ENCODE data around the gene DNAJC4.

DNAJC4 gene

DNA sequence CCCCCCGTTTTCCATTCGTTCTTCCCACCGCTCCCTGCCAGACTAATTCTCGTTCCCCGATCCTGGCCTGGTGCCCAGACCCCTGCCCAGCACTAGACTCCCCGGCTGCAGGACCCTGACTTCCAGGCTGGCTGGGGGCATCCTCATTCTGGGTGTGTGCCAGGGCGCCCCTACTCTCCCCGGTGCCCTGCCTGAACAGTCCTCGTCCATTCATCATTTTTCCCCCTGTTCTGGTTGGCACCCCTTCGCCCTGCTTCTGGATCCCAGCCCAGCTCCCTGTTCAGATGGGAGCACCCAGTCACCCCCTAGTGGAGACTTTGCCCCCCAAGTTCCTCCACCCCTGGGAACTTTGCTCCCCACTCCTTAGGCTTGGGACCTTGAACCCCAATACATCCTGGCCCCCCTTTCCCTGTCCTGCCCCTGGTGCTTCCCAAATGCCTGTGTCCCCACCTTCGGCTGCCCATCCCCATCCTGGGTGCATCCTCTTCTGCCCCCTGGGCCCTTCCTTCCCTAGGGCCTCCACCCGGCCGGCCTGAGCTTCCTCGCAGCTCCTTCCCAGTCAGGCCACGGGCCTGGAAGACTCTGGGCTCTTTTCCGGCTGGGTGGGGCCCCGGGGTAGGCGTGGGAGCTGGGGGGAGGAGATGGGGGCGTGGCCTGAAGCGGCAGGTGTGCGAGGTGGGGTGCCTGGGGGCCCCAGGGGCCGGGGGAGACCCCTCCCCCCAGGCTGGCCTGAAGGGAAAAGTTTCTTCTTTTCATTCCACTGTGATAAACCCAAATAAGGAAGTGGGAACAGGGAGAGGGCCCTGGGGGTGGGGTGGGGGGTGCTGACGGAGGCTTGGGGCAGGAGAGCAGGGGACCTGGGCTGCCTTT is 21.9 kb downstream of the DNAJC4 start:
- H3K27me3 Mint-ChIP-seq: no peaks in the 10 kb centered on the region
- H3K4me3 Mint-ChIP-seq: peak overlapping the region; percentile 93 to 96
- H3K27ac Mint-ChIP-seq: peak overlapping the region; percentile 75 to 89

GRCh38 chr11:64253043-64253442 is 22.7 kb downstream of the DNAJC4 start:
- Mint-ChIP-seq H3K4me1 (peaks cover 47% of the 10 kb centered on the region), H3K27me3 (no peaks in the 10 kb centered on the region), H3K27ac (no peak overlapping the region), H3K9me3 (no peaks in the 10 kb centered on the region), H3K4me3 (no peak overlapping the region)
- ATAC-seq: no peak
- DNase-seq: no peak

More for the DNA sequence above, 21.9 kb downstream of the DNAJC4 start:
- ATAC-seq (peak; percentile 8), DNase-seq (no peak)
- Mint-ChIP-seq H3K4me1 (peaks cover 55% of the 10 kb centered on the region), H3K9me3 (no peaks in the 10 kb centered on the region)

- Mint-ChIP-seq H3K27ac (no peak overlapping the region), H3K4me3 (no peak overlapping the region), H3K27me3 (no peaks in the 10 kb centered on the region), H3K9me3 (no peaks in the 10 kb centered on the region), H3K4me1 (peaks cover 43% of the 10 kb centered on the region)
- no peak for DNase-seq
- ATAC-seq: no peak
Observed at GRCh38 chr11:64253481-64253880, 23.1 kb downstream of the DNAJC4 start.

DNA sequence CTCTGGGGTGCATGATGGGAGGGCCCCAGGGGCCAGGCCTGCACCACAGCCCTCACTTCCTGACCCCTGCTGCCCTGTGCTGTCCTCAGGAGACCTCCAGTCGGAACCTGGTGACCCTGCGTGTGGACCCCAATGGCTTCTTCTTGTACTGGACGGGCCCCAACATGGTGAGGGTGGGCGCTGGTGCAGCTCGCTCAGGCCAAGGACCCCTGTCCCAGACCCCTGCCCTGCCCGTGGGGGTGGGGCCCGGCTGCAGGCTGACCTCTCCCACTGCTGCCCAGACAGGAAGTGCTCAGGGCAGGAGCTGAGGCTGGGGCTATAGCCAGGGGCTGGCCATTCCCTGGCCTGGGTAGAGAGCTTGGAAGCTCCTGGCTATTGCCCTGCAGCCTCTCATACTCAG is 24.0 kb downstream of the DNAJC4 start:
- H3K27me3 Mint-ChIP-seq: no peaks in the 10 kb centered on the region
- ATAC-seq (no peak), DNase-seq (no peak)
- no peak overlapping the region for H3K27ac Mint-ChIP-seq
- H3K9me3 Mint-ChIP-seq: no peaks in the 10 kb centered on the region
- peaks cover 44% of the 10 kb centered on the region for H3K4me1 Mint-ChIP-seq
- H3K4me3 Mint-ChIP-seq: no peak overlapping the region

GRCh38 chr11:64255135-64256128 is 25.1 kb downstream of the DNAJC4 start:
- ATAC-seq: no peak
- DNase-seq: no peak
- Mint-ChIP-seq H3K9me3 (no peaks in the 10 kb centered on the region), H3K4me1 (peaks cover 43% of the 10 kb centered on the region), H3K27ac (no peak overlapping the region), H3K4me3 (no peak overlapping the region), H3K27me3 (no peaks in the 10 kb centered on the region)

- Mint-ChIP-seq H3K27me3 (no peaks in the 10 kb centered on the region), H3K9me3 (no peaks in the 10 kb centered on the region), H3K4me1 (peaks cover 38% of the 10 kb centered on the region), H3K27ac (peak overlapping the region in 1 of 2 donors; percentile 27), H3K4me3 (no peak overlapping the region)
- DNase-seq (no peak), ATAC-seq (no peak)
Observed at GRCh38 chr11:64256300-64256699, 26.0 kb downstream of the DNAJC4 start.

- DNase-seq (no peak), ATAC-seq (no peak)
- H3K27me3 Mint-ChIP-seq: no peaks in the 10 kb centered on the region
- H3K4me1 Mint-ChIP-seq: peaks cover 21% of the 10 kb centered on the region
- no peak overlapping the region for H3K4me3 Mint-ChIP-seq
- no peaks in the 10 kb centered on the region for H3K9me3 Mint-ChIP-seq
- H3K27ac Mint-ChIP-seq: no peak overlapping the region
Observed at GRCh38 chr11:64258356-64258755, 28.0 kb downstream of the DNAJC4 start.

- Mint-ChIP-seq H3K4me1 (peaks cover 14% of the 10 kb centered on the region), H3K27me3 (no peaks in the 10 kb centered on the region), H3K9me3 (no peaks in the 10 kb centered on the region), H3K4me3 (no peak overlapping the region), H3K27ac (no peak overlapping the region)
- DNase-seq (no peak), ATAC-seq (no peak)
Observed at GRCh38 chr11:64258946-64259532, 28.7 kb downstream of the DNAJC4 start.

DNA sequence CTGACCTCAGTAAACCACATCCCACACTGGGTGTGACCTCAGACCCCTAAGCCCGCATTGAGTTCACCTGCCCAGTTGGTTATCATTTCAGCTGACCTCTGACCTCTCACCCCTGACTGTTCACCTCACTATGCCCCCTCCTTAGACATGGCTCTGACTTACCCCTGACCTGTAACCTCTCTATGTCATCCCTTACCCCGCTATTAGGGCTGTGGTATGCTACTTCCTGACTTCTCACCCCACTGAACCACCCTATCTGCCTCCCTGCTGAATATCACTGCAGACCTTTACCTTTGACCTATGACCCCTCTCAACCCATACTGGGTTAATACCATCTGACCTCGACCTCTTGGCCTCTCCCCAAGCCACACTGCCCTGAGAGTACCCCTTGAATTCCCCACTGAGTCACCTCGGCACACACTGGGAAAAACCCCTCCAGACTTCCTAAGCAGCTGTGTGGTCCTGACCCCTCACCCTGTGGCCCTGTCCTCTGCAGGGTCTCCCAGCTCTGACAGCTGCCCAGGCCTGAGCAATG is 29.3 kb downstream of the DNAJC4 start:
- Mint-ChIP-seq H3K9me3 (no peaks in the 10 kb centered on the region), H3K4me1 (peaks cover 14% of the 10 kb centered on the region), H3K27ac (no peak overlapping the region), H3K27me3 (no peaks in the 10 kb centered on the region), H3K4me3 (no peak overlapping the region)
- ATAC-seq (peak; percentile 18), DNase-seq (no peak)

GRCh38 chr11:64260147-64260708 is 29.9 kb downstream of the DNAJC4 start:
- ATAC-seq: peak; percentile 46
- no peaks in the 10 kb centered on the region for H3K9me3 Mint-ChIP-seq

DNA sequence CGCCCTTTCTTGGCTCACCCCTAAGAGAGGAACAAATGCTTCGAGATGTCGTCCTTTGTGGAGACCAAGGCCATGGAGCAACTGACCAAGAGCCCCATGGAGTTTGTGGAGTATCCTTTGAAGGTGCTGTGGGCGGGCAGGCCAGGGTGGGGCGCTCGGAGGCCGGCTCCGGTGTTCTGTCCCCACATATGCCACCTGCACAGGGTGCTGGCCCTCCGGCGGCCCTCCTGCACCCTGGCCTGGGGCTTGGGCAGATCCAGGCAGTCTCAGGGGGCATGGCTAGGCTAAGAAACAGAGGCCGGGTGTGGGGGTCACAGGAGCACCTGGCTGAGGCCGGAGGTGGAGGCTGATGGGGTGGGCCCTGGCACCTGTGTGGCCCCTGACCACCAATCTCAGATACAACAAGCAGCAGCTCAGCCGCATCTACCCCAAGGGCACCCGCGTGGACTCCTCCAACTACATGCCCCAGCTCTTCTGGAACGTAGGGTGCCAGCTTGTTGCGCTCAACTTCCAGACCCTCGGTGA is 31.3 kb downstream of the DNAJC4 start:
- Mint-ChIP-seq H3K4me1 (peaks cover 14% of the 10 kb centered on the region), H3K4me3 (no peak overlapping the region), H3K27ac (no peak overlapping the region), H3K9me3 (no peaks in the 10 kb centered on the region), H3K27me3 (no peaks in the 10 kb centered on the region)
- DNase-seq (no peak), ATAC-seq (no peak)

More at GRCh38 chr11:64260147-64260708, 29.9 kb downstream of the DNAJC4 start:
- Mint-ChIP-seq H3K27me3 (no peaks in the 10 kb centered on the region), H3K27ac (no peak overlapping the region), H3K4me3 (no peak overlapping the region), H3K4me1 (peaks cover 14% of the 10 kb centered on the region)
- no peak for DNase-seq

DNA sequence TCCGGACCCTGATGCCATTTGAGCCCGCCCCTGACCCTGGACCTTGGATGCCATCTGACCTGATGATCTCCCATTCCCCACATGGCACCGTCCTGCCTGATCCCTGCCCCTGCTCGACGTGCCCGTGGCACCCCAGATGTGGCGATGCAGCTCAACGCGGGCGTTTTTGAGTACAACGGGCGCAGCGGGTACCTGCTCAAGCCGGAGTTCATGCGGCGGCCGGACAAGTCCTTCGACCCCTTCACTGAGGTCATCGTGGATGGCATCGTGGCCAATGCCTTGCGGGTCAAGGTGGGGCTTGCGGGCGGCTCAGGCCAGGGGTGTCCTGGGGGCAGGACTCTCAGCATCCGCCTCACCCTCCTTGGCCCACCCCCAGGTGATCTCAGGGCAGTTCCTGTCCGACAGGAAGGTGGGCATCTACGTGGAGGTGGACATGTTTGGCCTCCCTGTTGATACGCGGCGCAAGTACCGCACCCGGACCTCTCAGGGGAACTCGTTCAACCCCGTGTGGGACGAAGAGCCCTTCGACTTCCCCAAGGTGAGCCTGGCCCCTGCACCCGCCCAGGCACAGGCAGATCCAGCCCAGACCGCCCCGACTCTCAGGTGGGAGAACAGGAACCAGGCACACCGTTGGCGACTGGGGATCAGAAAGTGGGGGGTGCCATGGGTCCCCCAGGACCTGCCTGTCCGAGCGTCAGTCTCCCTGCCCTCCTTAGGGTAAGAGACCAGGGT is 32.1 kb downstream of the DNAJC4 start:
- Mint-ChIP-seq H3K4me3 (no peak overlapping the region), H3K27me3 (no peaks in the 10 kb centered on the region), H3K4me1 (peaks cover 15% of the 10 kb centered on the region), H3K27ac (no peak overlapping the region), H3K9me3 (no peaks in the 10 kb centered on the region)
- DNase-seq (no peak), ATAC-seq (no peak)

- Mint-ChIP-seq H3K9me3 (no peaks in the 10 kb centered on the region), H3K4me1 (peaks cover 23% of the 10 kb centered on the region), H3K27ac (no peak overlapping the region), H3K4me3 (no peak overlapping the region), H3K27me3 (no peaks in the 10 kb centered on the region)
- ATAC-seq (no peak), DNase-seq (no peak)
Observed at GRCh38 chr11:64263021-64263946, 32.9 kb downstream of the DNAJC4 start.

Measured in stimulated activated naive CD8-positive, alpha-beta T cell treated with anti-CD3 and anti-CD28 coated beads, Interleukin-15, amount 100 ng/mL, for 72 hours (primary cell).